SU-DHL-6 (cell line): ENCODE data around the gene CSF2RB.

Experiments
- EZH2phosphoT487 ChIP-seq: fragments of 200-600 bp; sonication (generic), shearing (Covaris generic); conservative IDR thresholded peaks from 2 replicates; pipeline ENCODE4 v1.6.1; 2018; ENCODE audit warnings: mild to moderate bottlenecking, antibody characterized with exemption, low read length, moderate library complexity, mixed read lengths
- TF ChIP-seq, protein P1 (sequence below): fragments of 200-600 bp; sonication (generic); IDR thresholded peaks from one replicate; pipeline ENCODE4 v1.5.1; 2017; ENCODE audit warnings: antibody characterized with exemption, mild to moderate bottlenecking, low read length, moderate library complexity; ENCODE audit not compliant: insufficient read depth, poor library complexity, severe bottlenecking

DNA sequence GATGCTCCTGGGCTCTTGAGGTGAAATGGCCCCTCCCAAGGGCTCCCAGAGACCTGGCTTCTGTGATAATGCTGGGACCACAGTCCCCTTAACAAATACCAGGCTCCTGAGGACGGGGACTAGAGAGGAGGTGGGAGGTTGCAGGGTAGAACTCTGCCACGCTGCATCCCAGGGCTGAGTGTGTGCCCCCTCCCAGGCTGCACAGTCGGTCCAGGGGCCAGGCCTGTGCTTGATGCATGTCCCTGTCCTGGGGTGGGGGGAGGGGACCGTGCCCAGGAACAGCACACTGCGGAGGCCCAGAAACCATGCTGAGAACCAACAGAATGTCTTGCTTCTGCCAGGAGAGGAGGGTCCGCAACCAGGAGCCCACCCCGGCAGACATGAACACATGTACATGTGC, 9.3 kb downstream of the CSF2RB start:
- TF ChIP-seq, protein P1, sequence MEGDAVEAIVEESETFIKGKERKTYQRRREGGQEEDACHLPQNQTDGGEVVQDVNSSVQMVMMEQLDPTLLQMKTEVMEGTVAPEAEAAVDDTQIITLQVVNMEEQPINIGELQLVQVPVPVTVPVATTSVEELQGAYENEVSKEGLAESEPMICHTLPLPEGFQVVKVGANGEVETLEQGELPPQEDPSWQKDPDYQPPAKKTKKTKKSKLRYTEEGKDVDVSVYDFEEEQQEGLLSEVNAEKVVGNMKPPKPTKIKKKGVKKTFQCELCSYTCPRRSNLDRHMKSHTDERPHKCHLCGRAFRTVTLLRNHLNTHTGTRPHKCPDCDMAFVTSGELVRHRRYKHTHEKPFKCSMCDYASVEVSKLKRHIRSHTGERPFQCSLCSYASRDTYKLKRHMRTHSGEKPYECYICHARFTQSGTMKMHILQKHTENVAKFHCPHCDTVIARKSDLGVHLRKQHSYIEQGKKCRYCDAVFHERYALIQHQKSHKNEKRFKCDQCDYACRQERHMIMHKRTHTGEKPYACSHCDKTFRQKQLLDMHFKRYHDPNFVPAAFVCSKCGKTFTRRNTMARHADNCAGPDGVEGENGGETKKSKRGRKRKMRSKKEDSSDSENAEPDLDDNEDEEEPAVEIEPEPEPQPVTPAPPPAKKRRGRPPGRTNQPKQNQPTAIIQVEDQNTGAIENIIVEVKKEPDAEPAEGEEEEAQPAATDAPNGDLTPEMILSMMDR, result no peak
- no peak for TF ChIP-seq EZH2phosphoT487
